ENCODE results near the gene NR3C1. TPM values are rescaled to one million over a fixed set of nuclear protein-coding genes. Genes with fewer than 3 reads are reported as not detected.

The NR3C1 gene
- total RNA-seq, 1 donor from 2014 or later = 2.3 TPM

- no peaks in the 10 kb centered on the region for H3K36me3 Mint-ChIP-seq (ENCODE audit: unreplicated experiment)
- no peaks in the 10 kb centered on the region for H3K27me3 Mint-ChIP-seq (ENCODE audit: unreplicated experiment)
- no peak overlapping the region for H3K4me3 Mint-ChIP-seq (ENCODE audit: unreplicated experiment)
- peaks cover 3% of the 10 kb centered on the region for H3K4me1 Mint-ChIP-seq (ENCODE audit: low read depth, unreplicated experiment)
- no peak overlapping the region for H3K27ac Mint-ChIP-seq (ENCODE audit: unreplicated experiment)
- DNase-seq = no peak
- TF ChIP-seq CTCF (IDR thresholded peaks at IDR 0.05; ENCODE audit: partially characterized antibody, unreplicated experiment) = no peak
- peaks cover 2% of the 10 kb centered on the region for H3K9me3 Mint-ChIP-seq (ENCODE audit: unreplicated experiment)
These were observed 28.3 kb upstream of the NR3C1 start for GRCh38 chr5:143431789-143432188.

GRCh38 chr5:143428738-143429420, 25.4 kb upstream of the NR3C1 start:
- Mint-ChIP-seq H3K9me3 (ENCODE audit: unreplicated experiment) (peaks cover 2% of the 10 kb centered on the region), H3K36me3 (ENCODE audit: unreplicated experiment) (no peaks in the 10 kb centered on the region), H3K4me1 (ENCODE audit: low read depth, unreplicated experiment) (no peaks in the 10 kb centered on the region), H3K4me3 (ENCODE audit: unreplicated experiment) (no peak overlapping the region), H3K27ac (ENCODE audit: unreplicated experiment) (no peak overlapping the region), H3K27me3 (ENCODE audit: unreplicated experiment) (peaks cover 2% of the 10 kb centered on the region)
- no peak for TF ChIP-seq CTCF (IDR thresholded peaks at IDR 0.05; ENCODE audit: partially characterized antibody, unreplicated experiment)
- no peak for DNase-seq

- no peak for TF ChIP-seq CTCF (IDR thresholded peaks at IDR 0.05; ENCODE audit: partially characterized antibody, unreplicated experiment)
- no peak for DNase-seq
- Mint-ChIP-seq H3K9me3 (ENCODE audit: unreplicated experiment) (peaks cover 2% of the 10 kb centered on the region), H3K27ac (ENCODE audit: unreplicated experiment) (no peak overlapping the region), H3K4me1 (ENCODE audit: low read depth, unreplicated experiment) (no peaks in the 10 kb centered on the region), H3K4me3 (ENCODE audit: unreplicated experiment) (no peak overlapping the region), H3K36me3 (ENCODE audit: unreplicated experiment) (no peaks in the 10 kb centered on the region), H3K27me3 (ENCODE audit: unreplicated experiment) (peaks cover 2% of the 10 kb centered on the region)
These were observed 24.7 kb upstream of the NR3C1 start for GRCh38 chr5:143428155-143428554.

GRCh38 chr5:143427122-143427735, 23.7 kb upstream of the NR3C1 start:
- peaks cover 2% of the 10 kb centered on the region for H3K27me3 Mint-ChIP-seq (ENCODE audit: unreplicated experiment)
- H3K9me3 Mint-ChIP-seq (ENCODE audit: unreplicated experiment) = peaks cover 2% of the 10 kb centered on the region
- no peak overlapping the region for H3K27ac Mint-ChIP-seq (ENCODE audit: unreplicated experiment)
- no peak for DNase-seq
- no peak overlapping the region for H3K4me3 Mint-ChIP-seq (ENCODE audit: unreplicated experiment)
- TF ChIP-seq CTCF (IDR thresholded peaks at IDR 0.05; ENCODE audit: partially characterized antibody, unreplicated experiment) = no peak
- H3K4me1 Mint-ChIP-seq (ENCODE audit: low read depth, unreplicated experiment) = no peaks in the 10 kb centered on the region
- H3K36me3 Mint-ChIP-seq (ENCODE audit: unreplicated experiment) = no peaks in the 10 kb centered on the region

- Mint-ChIP-seq H3K36me3 (ENCODE audit: unreplicated experiment) (no peaks in the 10 kb centered on the region), H3K27me3 (ENCODE audit: unreplicated experiment) (peaks cover 2% of the 10 kb centered on the region), H3K4me3 (ENCODE audit: unreplicated experiment) (no peak overlapping the region), H3K4me1 (ENCODE audit: low read depth, unreplicated experiment) (no peaks in the 10 kb centered on the region), H3K9me3 (ENCODE audit: unreplicated experiment) (peaks cover 2% of the 10 kb centered on the region), H3K27ac (ENCODE audit: unreplicated experiment) (no peak overlapping the region)
- no peak for DNase-seq
- TF ChIP-seq CTCF (IDR thresholded peaks at IDR 0.05; ENCODE audit: partially characterized antibody, unreplicated experiment) = no peak
These were observed 23.0 kb upstream of the NR3C1 start for GRCh38 chr5:143426437-143426991.

Measured in glutamatergic neuron (in vitro differentiated cells).